Epithelial cell of esophagus (primary cell): Measurements from ENCODE around the gene UNC45A.

Experiments used
- DNase-seq: peaks from one replicate; pipeline ENCODE4 v3.0.0; 2010; ENCODE audit warnings: low read depth
- H3K4me3 ChIP-seq: 2 replicates; pipeline ENCODE4 v1.5.1; 2011; ENCODE audit warnings: mild to moderate bottlenecking, low read length, control low read depth
- CTCF ChIP-seq: IDR thresholded peaks from 2 replicates; pipeline ENCODE4 v1.5.1; 2011; ENCODE audit warnings: low read depth, mild to moderate bottlenecking, low read length, control low read depth, inconsistent platforms; ENCODE audit not compliant: insufficient read depth; ENCODE audit errors: missing control alignments

Gene UNC45A

DNA sequence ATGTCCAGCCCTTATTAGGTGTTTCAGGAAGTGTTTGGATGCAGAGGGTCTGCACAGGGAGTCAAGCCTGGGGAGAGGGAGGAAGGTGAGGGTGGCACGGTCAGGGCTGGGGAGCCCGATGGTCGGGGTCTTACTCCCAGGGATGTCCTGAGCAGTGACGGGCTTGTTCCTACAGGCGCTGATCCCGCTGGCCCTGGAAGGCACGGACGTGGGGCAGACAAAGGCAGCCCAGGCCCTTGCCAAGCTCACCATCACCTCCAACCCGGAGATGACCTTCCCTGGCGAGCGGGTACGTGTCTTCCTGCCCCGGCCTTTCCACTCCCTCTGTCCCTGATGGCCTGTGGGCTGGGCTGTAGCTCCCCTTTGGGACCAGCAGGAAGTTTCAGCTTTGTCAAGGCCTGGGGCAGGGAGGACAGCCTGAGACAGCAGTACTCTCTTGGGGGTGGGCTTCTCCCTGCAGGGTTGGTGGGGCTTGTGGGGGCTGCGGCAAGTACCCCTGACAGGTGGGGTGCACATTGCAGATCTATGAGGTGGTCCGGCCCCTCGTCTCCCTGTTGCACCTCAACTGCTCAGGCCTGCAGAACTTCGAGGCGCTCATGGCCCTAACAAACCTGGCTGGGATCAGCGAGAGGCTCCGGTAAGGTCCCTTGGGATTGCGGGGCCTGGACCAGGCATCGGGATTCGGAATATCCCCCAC is 15.0 kb downstream of the UNC45A start:
- no peak overlapping the region for H3K4me3 ChIP-seq
- no peak for DNase-seq
- no peak for TF ChIP-seq CTCF

- DNase-seq = no peak
- H3K4me3 ChIP-seq = no peak overlapping the region
- no peak for TF ChIP-seq CTCF
Observed at GRCh38 chr15:90950676-90951075, 15.6 kb downstream of the UNC45A start.

DNA sequence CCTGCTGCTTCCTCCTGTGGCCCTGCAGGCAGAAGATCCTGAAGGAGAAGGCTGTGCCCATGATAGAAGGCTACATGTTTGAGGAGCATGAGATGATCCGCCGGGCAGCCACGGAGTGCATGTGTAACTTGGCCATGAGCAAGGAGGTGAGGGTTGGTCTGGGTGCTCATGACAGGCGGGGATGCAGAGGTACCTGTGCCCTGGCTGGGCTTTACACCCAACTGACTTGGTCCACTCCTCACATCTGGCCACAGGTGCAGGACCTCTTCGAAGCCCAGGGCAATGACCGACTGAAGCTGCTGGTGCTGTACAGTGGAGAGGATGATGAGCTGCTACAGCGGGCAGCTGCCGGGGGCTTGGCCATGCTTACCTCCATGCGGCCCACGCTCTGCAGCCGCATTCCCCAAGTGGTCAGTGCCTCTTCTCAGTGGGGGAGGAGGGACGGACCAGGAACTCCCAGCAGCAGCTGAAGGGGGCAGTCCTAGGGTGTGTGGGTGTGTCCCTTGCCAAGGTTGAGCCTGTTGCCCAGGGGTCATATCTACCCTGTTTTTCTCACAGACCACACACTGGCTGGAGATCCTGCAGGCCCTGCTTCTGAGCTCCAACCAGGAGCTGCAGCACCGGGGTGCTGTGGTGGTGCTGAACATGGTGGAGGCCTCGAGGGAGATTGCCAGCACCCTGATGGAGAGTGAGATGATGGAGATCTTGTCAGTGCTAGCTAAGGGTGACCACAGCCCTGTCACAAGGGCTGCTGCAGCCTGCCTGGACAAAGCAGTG is 18.0 kb downstream of the UNC45A start:
- TF ChIP-seq CTCF = no peak
- DNase-seq = no peak
- H3K4me3 ChIP-seq = no peak overlapping the region

- peak overlapping the region; percentile 90 for H3K4me3 ChIP-seq
- no peak for TF ChIP-seq CTCF
Observed at GRCh38 chr15:90953947-90954711, 19.0 kb downstream of the UNC45A start.

GRCh38 chr15:90954712-90955623 is 19.9 kb downstream of the UNC45A start, which contains the start of gene RCCD1:
TSS of gene RCCD1 (plus strand) at chr15:90954884. CDS start at chr15:90956735, 1,851 bp downstream.
- DNase-seq = peak; percentile 96
- peak within 1 kb of the TSS; percentile 90 for H3K4me3 ChIP-seq
- no peak for TF ChIP-seq CTCF

More at GRCh38 chr15:90953947-90954711, 19.0 kb downstream of the UNC45A start:
- no peak for DNase-seq

DNA sequence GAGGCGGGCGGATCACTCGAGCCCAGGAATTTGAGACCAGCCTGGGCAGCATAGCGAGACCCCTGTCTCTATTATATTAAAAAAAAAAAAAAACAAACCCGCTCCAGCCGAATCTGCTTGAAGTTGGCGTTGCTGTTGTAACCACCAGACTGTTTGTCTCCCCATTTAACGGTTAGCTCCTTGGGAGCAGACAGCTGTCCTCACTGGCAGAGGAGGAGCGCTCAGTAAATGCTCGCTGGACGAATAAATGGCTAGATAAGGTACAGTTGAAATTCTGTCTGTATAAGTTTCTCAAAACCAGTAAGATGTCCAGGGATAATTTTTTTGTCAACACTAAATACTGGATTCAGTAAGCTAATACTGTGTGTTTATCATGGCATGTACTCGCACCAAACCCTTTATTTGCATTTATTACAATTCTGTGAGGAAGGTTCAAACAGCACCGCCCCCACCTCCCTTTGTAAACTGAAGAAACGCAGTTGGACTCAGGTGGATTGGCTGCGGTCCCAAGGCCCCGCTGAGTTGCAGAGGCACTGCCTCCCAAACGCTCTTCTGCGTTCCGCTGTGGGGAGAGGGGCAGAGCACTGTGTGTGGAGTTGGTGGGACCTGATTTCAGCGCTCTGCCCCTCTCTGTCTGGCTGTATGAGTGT is 20.7 kb downstream of the UNC45A start:
- H3K4me3 ChIP-seq = peak overlapping the region; percentile 90
- TF ChIP-seq CTCF = no peak
- no peak for DNase-seq
